NCI-H524 treated with DMSO at 0.1 percent for 48 hours (cell line): Measurements from ENCODE around the gene MKX.

Source experiments
- DNase-seq: peaks from one replicate; lab custom pipeline; 2025; lab: John Stamatoyannopoulos, UW

MKX gene

GRCh38 chr10:27745732-27746396 is at the start of gene MKX:
TSS of gene MKX (minus strand) at chr10:27745819. CDS start at chr10:27743415, 2,404 bp downstream.
- DNase-seq = no peak

- DNase-seq = no peak
These were observed 48.5 kb upstream of the MKX start for GRCh38 chr10:27794157-27794556.

- no peak for DNase-seq
These were observed 46.6 kb upstream of the MKX start for GRCh38 chr10:27792216-27792615.

- no peak for DNase-seq
These were observed 38.7 kb upstream of the MKX start for GRCh38 chr10:27784272-27784671.

- DNase-seq = no peak
These were observed 38.0 kb upstream of the MKX start for GRCh38 chr10:27783660-27784059.

- DNase-seq = no peak
These were observed 33.9 kb upstream of the MKX start for GRCh38 chr10:27779462-27780015.

- DNase-seq = no peak
These were observed 29.2 kb upstream of the MKX start for GRCh38 chr10:27774831-27775230.

GRCh38 chr10:27771231-27771630 is 25.6 kb upstream of the MKX start:
- DNase-seq = no peak

GRCh38 chr10:27770181-27770580 is 24.6 kb upstream of the MKX start:
- DNase-seq = no peak

- DNase-seq = no peak
These were observed 15.2 kb upstream of the MKX start for GRCh38 chr10:27760867-27761266.

- no peak for DNase-seq
These were observed 14.1 kb upstream of the MKX start for GRCh38 chr10:27759483-27760272.

GRCh38 chr10:27752673-27753237 is 7.1 kb upstream of the MKX start:
- DNase-seq = no peak

- no peak for DNase-seq
These were observed 3.0 kb upstream of the MKX start for GRCh38 chr10:27748601-27749000.

GRCh38 chr10:27747096-27747451 is 1.5 kb upstream of the MKX start:
- DNase-seq = no peak

GRCh38 chr10:27746397-27747095 is 927 bp upstream of the MKX start:
- DNase-seq = no peak

GRCh38 chr10:27744802-27745731 is 552 bp downstream of the MKX start:
- no peak for DNase-seq

- no peak for DNase-seq
These were observed 1.5 kb downstream of the MKX start for GRCh38 chr10:27743877-27744801.

- DNase-seq = no peak
These were observed 2.4 kb downstream of the MKX start for GRCh38 chr10:27743012-27743876.
